ENCODE data around the gene SMG7. TPM values are rescaled to one million over a fixed set of nuclear protein-coding genes. Genes with fewer than 3 reads are reported as not detected.

The SMG7 gene
- total RNA-seq, 2 donors from 2014 or later, result 60.9 to 92.8 TPM

GRCh38 chr1:183585038-183585437 is 112.7 kb downstream of the SMG7 start:
- no peaks in the 10 kb centered on the region for H3K36me3 ChIP-seq
- intact Hi-C loops (cut with DNase I), result no loop called here
- no peaks in the 10 kb centered on the region for H3K27me3 ChIP-seq (replicated peaks; ENCODE audit: insufficient read depth)
- no peak overlapping the region for H3K4me3 ChIP-seq
- WGBS, result 74% methylated on average over 6 of the region's 6 CpGs
- H3K4me1 ChIP-seq (replicated peaks), result no peaks in the 10 kb centered on the region
- no peak overlapping the region for H3K27ac ChIP-seq
- DNase-seq (ENCODE audit: low spot score), result no peak
- H3K9me3 ChIP-seq, result no peaks in the 10 kb centered on the region
- TF ChIP-seq CTCF (IDR thresholded peaks at IDR 0.05) (no peak), POLR2AphosphoS5 (IDR thresholded peaks at IDR 0.05) (no peak), POLR2A (IDR thresholded peaks at IDR 0.05) (no peak)

GRCh38 chr1:183586455-183586854 is 114.2 kb downstream of the SMG7 start:
- TF ChIP-seq CTCF (IDR thresholded peaks at IDR 0.05), result no peak
- no peak for TF ChIP-seq POLR2A (IDR thresholded peaks at IDR 0.05)
- TF ChIP-seq POLR2AphosphoS5 (IDR thresholded peaks at IDR 0.05), result no peak
- intact Hi-C loops (cut with DNase I), result no loop called here
- Histone ChIP-seq H3K9me3 (no peaks in the 10 kb centered on the region), H3K4me1 (replicated peaks) (no peaks in the 10 kb centered on the region), H3K4me3 (no peak overlapping the region), H3K36me3 (no peaks in the 10 kb centered on the region), H3K27ac (no peak overlapping the region), H3K27me3 (replicated peaks; ENCODE audit: insufficient read depth) (no peaks in the 10 kb centered on the region)
- 100% methylated on average over 1 of the region's 1 CpG for WGBS
- DNase-seq (ENCODE audit: low spot score), result no peak

GRCh38 chr1:183586926-183587325 is 114.6 kb downstream of the SMG7 start:
- Histone ChIP-seq H3K27ac (no peak overlapping the region), H3K36me3 (no peaks in the 10 kb centered on the region), H3K4me3 (no peak overlapping the region), H3K4me1 (replicated peaks) (no peaks in the 10 kb centered on the region), H3K9me3 (no peaks in the 10 kb centered on the region), H3K27me3 (replicated peaks; ENCODE audit: insufficient read depth) (no peaks in the 10 kb centered on the region)
- TF ChIP-seq POLR2A (IDR thresholded peaks at IDR 0.05), result no peak
- TF ChIP-seq CTCF (IDR thresholded peaks at IDR 0.05), result no peak
- TF ChIP-seq POLR2AphosphoS5 (IDR thresholded peaks at IDR 0.05), result no peak
- intact Hi-C loops (cut with DNase I), result no loop called here
- 96% methylated on average over 8 of the region's 8 CpGs for WGBS
- DNase-seq (ENCODE audit: low spot score), result no peak

- intact Hi-C loops (cut with DNase I), result no loop called here
- no peaks in the 10 kb centered on the region for H3K27me3 ChIP-seq (replicated peaks; ENCODE audit: insufficient read depth)
- TF ChIP-seq POLR2A (IDR thresholded peaks at IDR 0.05), result no peak
- no peak for TF ChIP-seq POLR2AphosphoS5 (IDR thresholded peaks at IDR 0.05)
- no peak for TF ChIP-seq CTCF (IDR thresholded peaks at IDR 0.05)
- no peaks in the 10 kb centered on the region for H3K4me1 ChIP-seq (replicated peaks)
- H3K27ac ChIP-seq, result no peak overlapping the region
- H3K9me3 ChIP-seq, result no peaks in the 10 kb centered on the region
- no peak for DNase-seq (ENCODE audit: low spot score)
- no peak overlapping the region for H3K4me3 ChIP-seq
- no peaks in the 10 kb centered on the region for H3K36me3 ChIP-seq
Measured at GRCh38 chr1:183588827-183589226, 116.5 kb downstream of the SMG7 start.

- Histone ChIP-seq H3K27ac (no peak overlapping the region), H3K36me3 (no peaks in the 10 kb centered on the region), H3K4me3 (no peak overlapping the region), H3K9me3 (no peaks in the 10 kb centered on the region), H3K27me3 (replicated peaks; ENCODE audit: insufficient read depth) (no peaks in the 10 kb centered on the region), H3K4me1 (replicated peaks) (no peaks in the 10 kb centered on the region)
- 94% methylated on average over 5 of the region's 5 CpGs for WGBS
- no peak for TF ChIP-seq POLR2AphosphoS5 (IDR thresholded peaks at IDR 0.05)
- TF ChIP-seq CTCF (IDR thresholded peaks at IDR 0.05), result no peak
- no peak for TF ChIP-seq POLR2A (IDR thresholded peaks at IDR 0.05)
- DNase-seq (ENCODE audit: low spot score), result no peak
- intact Hi-C loops (cut with DNase I), result no loop called here
Measured at GRCh38 chr1:183589384-183589783, 117.1 kb downstream of the SMG7 start.

All from prostate gland (tissue), 2 donors.